Activated T-cell treated with anti-CD3 and anti-CD28 coated beads for 24 hours (primary cell): Measurements from ENCODE around the gene SLC39A6.
"Not testable (repeated sequence)": the region's sequence is repeated elsewhere in the genome, so short reads cannot be mapped to it uniquely, and the experiment has no call there.

Experiments used
- DNase-seq: peaks from one replicate; pipeline ENCODE4 v3.0.0-alpha.2; 2020; ENCODE audit warnings: low read depth

The SLC39A6 gene

GRCh38 chr18:36129300-36130038 is at the start of gene SLC39A6, which contains the start of gene ELP2:
Gene SLC39A6 (minus strand): TSS chr18:36129340. CDS start chr18:36127007, 2,333 bp downstream.
Gene ELP2 (plus strand): TSS chr18:36129899. CDS start chr18:36129934, 35 bp downstream.
- peak; percentile 91 for DNase-seq

GRCh38 chr18:36177913-36178312 is 48.8 kb upstream of the SLC39A6 start:
- no peak for DNase-seq

GRCh38 chr18:36176711-36177110 is 47.6 kb upstream of the SLC39A6 start:
- DNase-seq, result no peak

GRCh38 chr18:36176177-36176584 is 47.0 kb upstream of the SLC39A6 start:
- no peak for DNase-seq

- no peak for DNase-seq
These were observed 46.3 kb upstream of the SLC39A6 start for GRCh38 chr18:36175481-36175880.

- no peak for DNase-seq
These were observed 40.8 kb upstream of the SLC39A6 start for GRCh38 chr18:36169938-36170337.

- not testable (repeated sequence) for DNase-seq
These were observed 39.2 kb upstream of the SLC39A6 start for GRCh38 chr18:36168296-36168695.

- DNase-seq, result no peak
These were observed 38.6 kb upstream of the SLC39A6 start for GRCh38 chr18:36167692-36168218.

GRCh38 chr18:36162981-36163380 is 33.8 kb upstream of the SLC39A6 start:
- no peak for DNase-seq

- no peak for DNase-seq
These were observed 31.8 kb upstream of the SLC39A6 start for GRCh38 chr18:36160959-36161371.

GRCh38 chr18:36158266-36158867 is 29.2 kb upstream of the SLC39A6 start:
- DNase-seq, result no peak

GRCh38 chr18:36157441-36157840 is 28.3 kb upstream of the SLC39A6 start:
- no peak for DNase-seq

- DNase-seq, result no peak
These were observed 27.0 kb upstream of the SLC39A6 start for GRCh38 chr18:36155851-36156757.

- no peak for DNase-seq
These were observed 24.6 kb upstream of the SLC39A6 start for GRCh38 chr18:36153771-36154170.

- DNase-seq, result no peak
These were observed 24.1 kb upstream of the SLC39A6 start for GRCh38 chr18:36153203-36153602.

- DNase-seq, result no peak
These were observed 23.6 kb upstream of the SLC39A6 start for GRCh38 chr18:36152781-36153180.

- no peak for DNase-seq
These were observed 20.6 kb upstream of the SLC39A6 start for GRCh38 chr18:36149514-36150289.

GRCh38 chr18:36143391-36143790 is 14.3 kb upstream of the SLC39A6 start:
- no peak for DNase-seq

GRCh38 chr18:36142751-36143150 is 13.6 kb upstream of the SLC39A6 start:
- DNase-seq, result no peak

GRCh38 chr18:36141576-36141975 is 12.4 kb upstream of the SLC39A6 start:
- DNase-seq, result no peak

- DNase-seq, result no peak
These were observed 10.1 kb upstream of the SLC39A6 start for GRCh38 chr18:36139245-36139644.
